COLO668 (cell line): Measurements from ENCODE around the gene SH3BGRL2.

Experiments
- DNase-seq: peaks from one replicate; lab custom pipeline; 2025; ENCODE audit not compliant: unreplicated experiment; lab: John Stamatoyannopoulos, UW

Gene SH3BGRL2

GRCh38 chr6:79630883-79631692 lies at the start of gene SH3BGRL2:
TSS of gene SH3BGRL2 (plus strand) at chr6:79631329. CDS start at chr6:79631462, 133 bp downstream.
- peak; percentile 86 for DNase-seq

- no peak for DNase-seq
Measured at GRCh38 chr6:79584332-79584731, 46.8 kb upstream of the SH3BGRL2 start.

- DNase-seq, result no peak
Measured at GRCh38 chr6:79586548-79586947, 44.6 kb upstream of the SH3BGRL2 start.

DNA sequence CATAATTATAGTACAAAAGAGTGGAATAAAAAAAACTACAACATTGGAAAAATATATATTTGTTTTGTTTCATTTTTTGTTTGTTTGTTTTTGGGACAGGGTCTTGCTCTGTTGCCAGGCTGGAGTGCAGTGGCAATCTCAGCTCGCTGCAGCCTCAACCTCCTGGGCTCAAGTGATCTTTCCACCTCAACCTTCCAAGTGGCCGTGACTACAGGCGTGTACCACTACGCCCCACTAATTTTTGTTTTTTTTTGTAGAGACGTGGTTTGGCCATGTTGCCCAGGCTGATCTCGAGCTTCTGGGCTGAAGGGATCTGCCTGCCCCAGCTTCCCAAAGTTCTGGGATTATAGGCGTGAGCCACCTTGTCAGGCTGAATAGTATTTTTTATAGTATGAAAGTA lies 41.4 kb upstream of the SH3BGRL2 start:
- DNase-seq, result no peak

DNA sequence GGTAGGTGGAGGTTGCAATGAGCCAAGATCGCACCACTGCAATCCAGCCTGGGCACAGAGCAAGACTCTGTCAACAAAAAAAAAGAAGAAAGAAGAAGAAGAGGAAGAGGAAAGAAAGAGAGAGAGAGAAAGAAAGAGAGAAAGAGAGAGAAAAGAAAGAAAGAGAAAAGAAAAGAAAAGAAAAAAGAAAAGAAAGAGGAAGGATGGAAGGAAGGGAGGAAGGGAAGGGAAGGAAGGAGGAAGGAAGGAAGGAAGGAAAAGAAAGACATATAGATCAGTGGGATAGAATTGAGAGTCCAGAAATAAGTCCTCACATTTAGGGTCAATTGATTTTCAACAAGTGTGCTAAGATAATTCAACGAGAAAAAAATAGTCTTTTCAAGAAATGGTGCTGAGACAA lies 34.0 kb upstream of the SH3BGRL2 start:
- no peak for DNase-seq

GRCh38 chr6:79598012-79598411 lies 33.1 kb upstream of the SH3BGRL2 start:
- DNase-seq, result no peak

DNA sequence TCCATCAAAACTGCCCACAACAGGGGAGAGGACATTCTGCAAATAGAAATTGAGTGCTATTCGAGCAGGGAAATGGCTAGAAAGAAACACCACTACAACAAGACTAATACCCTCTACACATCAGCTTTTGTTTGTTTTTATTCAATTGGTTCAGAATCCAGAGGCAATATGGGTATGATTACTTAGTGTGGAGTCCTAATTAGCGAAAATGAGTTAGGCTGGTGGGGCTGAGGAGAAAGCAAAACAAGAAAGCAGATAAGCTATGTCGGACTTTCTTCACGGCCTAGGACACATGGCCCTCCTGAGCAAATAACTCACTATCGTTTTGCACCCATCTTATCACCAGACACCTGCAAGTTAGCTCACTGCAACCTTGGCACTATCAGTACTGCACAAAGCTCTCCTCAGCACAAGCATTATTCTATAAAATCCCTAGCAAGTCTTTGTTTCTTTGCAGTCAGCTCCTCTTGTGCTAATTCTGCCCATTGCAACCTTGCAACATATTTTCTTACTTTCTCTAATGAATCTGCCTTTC lies 31.3 kb upstream of the SH3BGRL2 start:
- DNase-seq, result no peak

- no peak for DNase-seq
Measured at GRCh38 chr6:79600313-79600712, 30.8 kb upstream of the SH3BGRL2 start.

DNA sequence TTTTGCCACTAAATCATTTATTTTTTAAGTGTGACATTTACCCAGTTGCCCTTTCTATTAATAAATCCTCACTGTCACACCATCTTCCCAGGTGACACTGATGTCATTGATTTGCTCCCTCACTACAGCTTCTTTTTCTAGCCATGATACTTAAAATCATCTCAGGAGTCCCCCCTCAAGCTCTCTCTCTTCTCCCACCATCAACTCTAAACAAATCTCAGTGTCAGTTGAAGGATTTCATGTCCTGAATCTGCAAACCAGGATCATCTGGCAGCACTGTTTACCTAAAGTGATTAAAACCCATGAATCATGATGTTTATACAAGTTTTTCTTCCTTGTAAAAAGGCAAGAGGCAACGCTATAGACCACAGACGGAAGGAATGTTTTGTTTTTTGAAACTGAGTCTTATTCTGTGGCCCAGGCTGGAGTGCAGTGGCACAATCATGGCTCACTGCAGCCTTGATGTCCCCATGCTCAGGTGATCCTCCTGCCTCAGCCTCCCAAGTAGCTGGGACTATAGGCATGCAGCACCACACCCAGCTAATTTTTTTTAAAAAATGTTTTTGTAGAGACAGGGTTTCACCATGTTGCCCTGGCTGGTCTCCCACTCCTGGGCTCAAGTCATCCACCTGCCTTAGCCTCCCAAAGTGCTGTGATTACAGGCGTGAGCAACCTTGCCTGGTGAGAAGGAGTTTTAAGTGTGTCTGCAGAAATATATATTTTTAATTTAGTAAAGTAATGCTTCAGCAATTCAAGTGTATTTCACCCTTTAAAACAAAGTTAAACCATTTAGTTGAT lies 30.1 kb upstream of the SH3BGRL2 start:
- no peak for DNase-seq

GRCh38 chr6:79602859-79603258 lies 28.3 kb upstream of the SH3BGRL2 start:
- DNase-seq, result no peak

DNA sequence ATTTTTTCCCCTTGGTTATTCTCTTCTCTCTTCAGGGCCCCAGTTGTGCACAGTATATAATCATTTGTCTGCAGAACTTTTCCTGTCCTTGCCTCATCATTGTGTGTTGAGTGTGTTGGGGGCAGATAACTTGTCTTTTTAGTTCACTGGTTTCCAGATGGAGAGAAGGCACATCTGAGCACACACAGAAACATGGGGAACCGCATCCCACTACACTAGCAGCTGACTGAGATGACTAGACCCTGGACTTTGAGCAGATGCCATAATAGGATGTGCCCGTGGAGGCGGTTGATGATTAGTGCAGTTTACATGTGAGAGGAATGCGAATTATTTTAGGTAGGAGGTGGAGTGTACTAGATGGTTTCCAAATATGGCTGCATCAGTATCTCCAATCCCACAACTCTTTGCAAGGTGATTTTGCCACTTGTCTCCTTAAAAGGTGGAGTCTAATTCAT lies 26.5 kb upstream of the SH3BGRL2 start:
- no peak for DNase-seq

- DNase-seq, result no peak
Measured at GRCh38 chr6:79605061-79605460, 26.1 kb upstream of the SH3BGRL2 start.

GRCh38 chr6:79605968-79606764 lies 25.0 kb upstream of the SH3BGRL2 start:
- no peak for DNase-seq

- DNase-seq, result no peak
Measured at GRCh38 chr6:79607000-79607399, 24.1 kb upstream of the SH3BGRL2 start.

GRCh38 chr6:79608334-79609224 lies 22.6 kb upstream of the SH3BGRL2 start:
- no peak for DNase-seq

DNA sequence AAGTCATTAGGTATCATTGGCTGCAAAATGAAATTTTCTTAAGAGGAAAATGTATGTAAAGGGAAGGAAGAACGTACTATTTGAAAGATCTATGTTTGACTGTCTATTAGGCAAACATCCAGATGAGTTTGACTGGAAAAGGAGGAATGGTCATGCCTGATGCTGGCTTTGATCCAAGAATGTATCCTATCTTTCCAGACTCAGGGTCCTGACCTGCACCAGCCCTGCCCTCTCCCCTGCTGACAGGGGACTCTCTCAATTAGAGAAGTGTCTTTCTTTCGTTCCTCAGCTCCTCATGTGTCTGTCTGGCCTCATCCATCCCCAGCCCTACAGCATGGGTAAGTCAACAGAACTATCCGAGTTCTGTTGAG lies 21.9 kb upstream of the SH3BGRL2 start:
- no peak for DNase-seq

DNA sequence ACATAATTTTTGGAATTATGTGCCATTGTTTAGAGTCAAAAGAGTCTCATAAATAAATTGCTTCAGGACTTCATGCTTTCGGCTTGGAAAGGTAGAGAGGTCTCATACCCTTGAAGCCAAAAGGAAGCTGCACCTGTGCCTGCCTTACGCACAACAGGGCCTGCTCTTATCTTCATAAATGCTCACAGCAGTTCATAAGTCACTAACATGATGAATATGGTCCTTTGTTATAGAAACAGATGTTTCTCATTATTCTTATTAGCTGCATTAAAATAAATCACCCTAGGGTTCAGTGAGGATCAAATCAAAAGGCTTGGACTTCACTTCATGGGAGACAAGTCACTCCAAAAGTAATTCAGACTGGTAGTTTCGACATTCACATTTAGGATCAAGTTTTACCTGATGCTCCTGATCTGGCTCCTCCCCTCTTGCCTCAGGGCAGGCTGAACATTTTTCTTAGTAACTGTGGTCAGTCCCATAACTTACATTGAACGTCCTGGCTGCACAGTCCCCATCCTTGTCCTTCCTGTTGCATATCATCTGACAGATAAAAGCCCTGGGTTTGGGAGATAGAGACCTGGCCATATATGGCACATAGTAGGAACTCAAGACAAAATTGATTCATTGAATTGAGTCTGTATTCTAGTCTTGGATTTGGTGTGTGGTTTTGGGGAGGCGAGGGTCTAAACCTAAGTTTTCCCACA lies 20.7 kb upstream of the SH3BGRL2 start:
- no peak for DNase-seq

- DNase-seq, result no peak
Measured at GRCh38 chr6:79612457-79612856, 18.7 kb upstream of the SH3BGRL2 start.

DNA sequence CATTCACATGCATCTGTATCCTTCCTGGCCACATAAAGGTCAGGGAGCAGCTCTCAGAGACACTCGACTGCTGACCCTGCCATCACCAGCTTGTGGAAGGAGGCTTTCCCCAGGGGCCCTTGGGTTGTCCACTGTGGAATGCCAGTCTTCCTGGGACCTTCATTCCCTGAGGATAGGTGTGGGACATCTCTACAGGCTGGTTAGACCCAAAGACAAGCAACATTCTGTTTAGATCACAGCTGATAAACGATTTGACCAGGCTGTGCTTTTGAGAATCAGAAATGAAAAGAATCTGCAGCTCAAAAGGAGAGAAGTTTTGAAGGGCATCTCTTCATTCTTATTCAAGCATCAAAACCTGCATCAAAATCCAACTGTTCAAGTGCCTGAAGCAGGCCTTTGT lies 18.2 kb upstream of the SH3BGRL2 start:
- DNase-seq, result no peak

GRCh38 chr6:79613912-79614311 lies 17.2 kb upstream of the SH3BGRL2 start:
- no peak for DNase-seq
